Stimulated activated CD8-positive, alpha-beta memory T cell treated with anti-CD3 and anti-CD28 coated beads, Interleukin-15, amount 100 ng/mL, for 48 hours (primary cell): ENCODE data around the gene NLRC3.
"Not testable (repeated sequence)": the region's sequence is repeated elsewhere in the genome, so short reads cannot be mapped to it uniquely, and the experiment has no call there.

Experiments used
- DNase-seq, 2 donors: peaks; one replicate each; pipeline ENCODE4 v3.0.0-alpha.2; 2020; ENCODE audit warnings: low read depth in 2 of 2

NLRC3 gene

GRCh38 chr16:3577302-3577752 lies at the start of gene NLRC3:
Gene NLRC3, minus strand, starts transcription at chr16:3577403. Its CDS starts 12,367 bp downstream, at chr16:3565036.
- no peak for DNase-seq

- no peak for DNase-seq
Observed at GRCh38 chr16:3625911-3626732, 48.9 kb upstream of the NLRC3 start.

GRCh38 chr16:3625331-3625730 lies 48.1 kb upstream of the NLRC3 start:
- DNase-seq: no peak

GRCh38 chr16:3623642-3624041 lies 46.4 kb upstream of the NLRC3 start:
- no peak for DNase-seq

GRCh38 chr16:3618769-3619141 lies 41.6 kb upstream of the NLRC3 start:
- no peak for DNase-seq

- no peak for DNase-seq
Observed at GRCh38 chr16:3612510-3613466, 35.6 kb upstream of the NLRC3 start.

GRCh38 chr16:3611146-3611975 lies 34.2 kb upstream of the NLRC3 start, which contains the start of gene SLX4:
Gene SLX4, minus strand, starts transcription at chr16:3611606. Its CDS starts 2,642 bp downstream, at chr16:3608964.
- DNase-seq: peak; percentile 91 to 92

- no peak for DNase-seq
Observed at GRCh38 chr16:3610698-3611145, 33.5 kb upstream of the NLRC3 start.

- DNase-seq: no peak
Observed at GRCh38 chr16:3609895-3610697, 32.9 kb upstream of the NLRC3 start.

GRCh38 chr16:3608976-3609375 lies 31.8 kb upstream of the NLRC3 start:
- not testable (repeated sequence) for DNase-seq

- DNase-seq: no peak
Observed at GRCh38 chr16:3608069-3608468, 30.9 kb upstream of the NLRC3 start.

- no peak for DNase-seq
Observed at GRCh38 chr16:3607634-3608033, 30.4 kb upstream of the NLRC3 start.

GRCh38 chr16:3607161-3607560 lies 30.0 kb upstream of the NLRC3 start:
- no peak for DNase-seq

- no peak for DNase-seq
Observed at GRCh38 chr16:3606441-3606840, 29.2 kb upstream of the NLRC3 start.

- DNase-seq: no peak
Observed at GRCh38 chr16:3602320-3602653, 25.1 kb upstream of the NLRC3 start.

GRCh38 chr16:3601614-3602319 lies 24.6 kb upstream of the NLRC3 start:
- no peak for DNase-seq

- no peak for DNase-seq
Observed at GRCh38 chr16:3599922-3600321, 22.7 kb upstream of the NLRC3 start.

GRCh38 chr16:3599121-3599520 lies 21.9 kb upstream of the NLRC3 start:
- no peak for DNase-seq

GRCh38 chr16:3598236-3598635 lies 21.0 kb upstream of the NLRC3 start:
- DNase-seq: no peak

- no peak for DNase-seq
Observed at GRCh38 chr16:3597676-3598075, 20.5 kb upstream of the NLRC3 start.
